ENCODE results near the gene BRCA2.

The BRCA2 gene

GRCh38 chr13:32315238-32316027 is at the start of gene BRCA2, which contains the start of gene ZAR1L:
Gene BRCA2 (plus strand): TSS chr13:32315508. CDS start chr13:32316461, 953 bp downstream.
Gene ZAR1L (minus strand): TSS chr13:32315363. CDS start chr13:32311925, 3,438 bp downstream.
- peak; percentile 89 for FAIRE-seq

GRCh38 chr13:32265726-32266125 is 49.6 kb upstream of the BRCA2 start:
- FAIRE-seq, result no peak

GRCh38 chr13:32266130-32266529 is 49.2 kb upstream of the BRCA2 start:
- no peak for FAIRE-seq

GRCh38 chr13:32267836-32268439 is 47.4 kb upstream of the BRCA2 start:
- no peak for FAIRE-seq

- no peak for FAIRE-seq
Observed at GRCh38 chr13:32272021-32272683, 43.2 kb upstream of the BRCA2 start.

- FAIRE-seq, result no peak
Observed at GRCh38 chr13:32277839-32278238, 37.5 kb upstream of the BRCA2 start.

- no peak for FAIRE-seq
Observed at GRCh38 chr13:32278426-32278825, 36.9 kb upstream of the BRCA2 start.

- no peak for FAIRE-seq
Observed at GRCh38 chr13:32281096-32281495, 34.2 kb upstream of the BRCA2 start.

- FAIRE-seq, result no peak
Observed at GRCh38 chr13:32282096-32282711, 33.1 kb upstream of the BRCA2 start.

GRCh38 chr13:32284927-32285632 is 30.2 kb upstream of the BRCA2 start:
- no peak for FAIRE-seq

GRCh38 chr13:32285633-32285965 is 29.7 kb upstream of the BRCA2 start:
- FAIRE-seq, result no peak

GRCh38 chr13:32297206-32297605 is 18.1 kb upstream of the BRCA2 start:
- FAIRE-seq, result no peak

GRCh38 chr13:32298695-32299094 is 16.6 kb upstream of the BRCA2 start:
- no peak for FAIRE-seq

GRCh38 chr13:32299893-32300292 is 15.4 kb upstream of the BRCA2 start:
- FAIRE-seq, result no peak

GRCh38 chr13:32300406-32300805 is 14.9 kb upstream of the BRCA2 start:
- FAIRE-seq, result no peak

GRCh38 chr13:32300920-32301319 is 14.4 kb upstream of the BRCA2 start:
- FAIRE-seq, result no peak

- no peak for FAIRE-seq
Observed at GRCh38 chr13:32302461-32302860, 12.8 kb upstream of the BRCA2 start.

- no peak for FAIRE-seq
Observed at GRCh38 chr13:32305646-32306045, 9.7 kb upstream of the BRCA2 start.

GRCh38 chr13:32309312-32310133 is 5.8 kb upstream of the BRCA2 start:
- no peak for FAIRE-seq

- peak; percentile 94 for FAIRE-seq
Observed at GRCh38 chr13:32310134-32310706, 5.1 kb upstream of the BRCA2 start.

- no peak for FAIRE-seq
Observed at GRCh38 chr13:32311188-32311897, 4.0 kb upstream of the BRCA2 start.
